ENCODE data around the gene PDCL2. TPM values are rescaled to one million over a fixed set of nuclear protein-coding genes. Genes with fewer than 3 reads are reported as not detected.

Gene PDCL2
- total and polyA plus RNA-seq, 2 of the 13 experiments (the other 11 are each of a cell fraction or from before 2014, with no cell fraction given), result not detected

DNA sequence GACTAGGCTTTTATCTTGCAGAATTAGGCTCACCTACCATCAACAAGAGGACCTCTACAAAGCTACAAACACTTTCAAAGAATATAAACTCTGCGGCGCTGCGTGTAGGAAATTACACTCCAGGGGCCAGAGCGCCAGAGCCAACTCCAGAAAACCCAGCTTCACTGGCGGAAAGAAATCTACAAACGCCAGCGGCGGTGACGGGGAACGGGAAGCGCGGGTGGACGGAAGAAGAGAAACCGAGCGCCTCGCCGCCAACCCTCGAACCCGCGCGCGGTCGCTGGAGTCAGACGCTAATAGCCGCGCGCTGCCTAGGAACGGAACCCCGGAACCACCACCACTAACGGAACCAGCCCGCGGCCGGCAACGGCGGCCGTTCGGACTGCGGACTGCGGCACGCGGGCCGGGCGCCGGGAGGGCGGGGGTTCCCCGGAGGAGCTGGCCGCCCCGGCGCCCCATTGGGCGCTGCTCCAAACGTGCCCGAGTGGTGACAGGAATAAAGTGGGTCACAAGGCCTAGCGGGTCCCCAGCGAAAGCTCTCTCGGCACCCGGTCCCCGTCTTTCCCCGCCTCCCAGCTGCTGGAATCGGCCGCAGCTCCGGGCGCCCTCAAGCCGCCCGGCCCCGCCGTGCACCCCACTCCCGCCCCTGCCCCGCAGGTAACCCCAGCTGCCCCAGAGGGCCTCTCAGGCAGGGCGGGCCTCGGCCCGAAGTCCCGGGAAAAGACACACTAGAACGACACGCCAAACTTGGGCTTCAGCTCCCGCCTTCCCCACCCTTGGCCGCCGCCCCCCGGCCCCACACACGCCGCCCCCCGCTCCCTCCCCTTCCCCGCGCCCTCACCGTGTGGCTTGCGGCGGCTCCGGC, 46.2 kb downstream of the PDCL2 start (continued):
- TF ChIP-seq, protein P1, sequence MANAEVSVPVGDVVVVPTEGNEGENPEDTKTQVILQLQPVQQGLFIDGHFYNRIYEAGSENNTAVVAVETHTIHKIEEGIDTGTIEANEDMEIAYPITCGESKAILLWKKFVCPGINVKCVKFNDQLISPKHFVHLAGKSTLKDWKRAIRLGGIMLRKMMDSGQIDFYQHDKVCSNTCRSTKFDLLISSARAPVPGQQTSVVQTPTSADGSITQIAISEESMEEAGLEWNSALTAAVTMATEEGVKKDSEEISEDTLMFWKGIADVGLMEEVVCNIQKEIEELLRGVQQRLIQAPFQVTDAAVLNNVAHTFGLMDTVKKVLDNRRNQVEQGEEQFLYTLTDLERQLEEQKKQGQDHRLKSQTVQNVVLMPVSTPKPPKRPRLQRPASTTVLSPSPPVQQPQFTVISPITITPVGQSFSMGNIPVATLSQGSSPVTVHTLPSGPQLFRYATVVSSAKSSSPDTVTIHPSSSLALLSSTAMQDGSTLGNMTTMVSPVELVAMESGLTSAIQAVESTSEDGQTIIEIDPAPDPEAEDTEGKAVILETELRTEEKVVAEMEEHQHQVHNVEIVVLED (CRISPR knock-in tag; IDR thresholded peaks at IDR 0.05; ENCODE audit: borderline replicate concordance), result peak; percentile 64; the same call in 1 of the 2 replicates
- TF ChIP-seq ONECUT2 (CRISPR knock-in tag; IDR thresholded peaks at IDR 0.05) (no peak), SRSF9 (IDR thresholded peaks at IDR 0.05; ENCODE audit: borderline replicate concordance, insufficient read depth, low read depth, low read length, poor library complexity, severe bottlenecking) (no peak), ZMYM3 (CRISPR knock-in tag; IDR thresholded peaks at IDR 0.05) (no peak), ZNF564 (CRISPR knock-in tag; IDR thresholded peaks at IDR 0.05) (peak; percentile 77; the same call in 1 of the 2 replicates), FLYWCH1 (CRISPR knock-in tag; IDR thresholded peaks at IDR 0.05) (no peak), ZBTB7B (CRISPR knock-in tag; IDR thresholded peaks at IDR 0.05) (peak; percentile 76; the same call in 1 of the 2 replicates), NFE2L1 (CRISPR knock-in tag; IDR thresholded peaks at IDR 0.05; ENCODE audit: borderline replicate concordance) (no peak), HNRNPUL1 (IDR thresholded peaks at IDR 0.05; ENCODE audit: low read depth, low read length) (no peak), RXRB (CRISPR knock-in tag; IDR thresholded peaks at IDR 0.05; ENCODE audit: borderline replicate concordance) (peak; percentile 9; the same call in 1 of the 2 replicates), GLI4 (CRISPR knock-in tag; IDR thresholded peaks at IDR 0.05; ENCODE audit: borderline replicate concordance) (peak; percentile 78; the same call in 1 of the 2 replicates), TBX2 (CRISPR knock-in tag; IDR thresholded peaks at IDR 0.05; ENCODE audit: borderline replicate concordance) (peak; percentile 85), MTA3 (CRISPR knock-in tag; IDR thresholded peaks at IDR 0.05) (no peak), ZNF678 (CRISPR knock-in tag; IDR thresholded peaks at IDR 0.05) (no peak)
- TF ChIP-seq, protein P2, sequence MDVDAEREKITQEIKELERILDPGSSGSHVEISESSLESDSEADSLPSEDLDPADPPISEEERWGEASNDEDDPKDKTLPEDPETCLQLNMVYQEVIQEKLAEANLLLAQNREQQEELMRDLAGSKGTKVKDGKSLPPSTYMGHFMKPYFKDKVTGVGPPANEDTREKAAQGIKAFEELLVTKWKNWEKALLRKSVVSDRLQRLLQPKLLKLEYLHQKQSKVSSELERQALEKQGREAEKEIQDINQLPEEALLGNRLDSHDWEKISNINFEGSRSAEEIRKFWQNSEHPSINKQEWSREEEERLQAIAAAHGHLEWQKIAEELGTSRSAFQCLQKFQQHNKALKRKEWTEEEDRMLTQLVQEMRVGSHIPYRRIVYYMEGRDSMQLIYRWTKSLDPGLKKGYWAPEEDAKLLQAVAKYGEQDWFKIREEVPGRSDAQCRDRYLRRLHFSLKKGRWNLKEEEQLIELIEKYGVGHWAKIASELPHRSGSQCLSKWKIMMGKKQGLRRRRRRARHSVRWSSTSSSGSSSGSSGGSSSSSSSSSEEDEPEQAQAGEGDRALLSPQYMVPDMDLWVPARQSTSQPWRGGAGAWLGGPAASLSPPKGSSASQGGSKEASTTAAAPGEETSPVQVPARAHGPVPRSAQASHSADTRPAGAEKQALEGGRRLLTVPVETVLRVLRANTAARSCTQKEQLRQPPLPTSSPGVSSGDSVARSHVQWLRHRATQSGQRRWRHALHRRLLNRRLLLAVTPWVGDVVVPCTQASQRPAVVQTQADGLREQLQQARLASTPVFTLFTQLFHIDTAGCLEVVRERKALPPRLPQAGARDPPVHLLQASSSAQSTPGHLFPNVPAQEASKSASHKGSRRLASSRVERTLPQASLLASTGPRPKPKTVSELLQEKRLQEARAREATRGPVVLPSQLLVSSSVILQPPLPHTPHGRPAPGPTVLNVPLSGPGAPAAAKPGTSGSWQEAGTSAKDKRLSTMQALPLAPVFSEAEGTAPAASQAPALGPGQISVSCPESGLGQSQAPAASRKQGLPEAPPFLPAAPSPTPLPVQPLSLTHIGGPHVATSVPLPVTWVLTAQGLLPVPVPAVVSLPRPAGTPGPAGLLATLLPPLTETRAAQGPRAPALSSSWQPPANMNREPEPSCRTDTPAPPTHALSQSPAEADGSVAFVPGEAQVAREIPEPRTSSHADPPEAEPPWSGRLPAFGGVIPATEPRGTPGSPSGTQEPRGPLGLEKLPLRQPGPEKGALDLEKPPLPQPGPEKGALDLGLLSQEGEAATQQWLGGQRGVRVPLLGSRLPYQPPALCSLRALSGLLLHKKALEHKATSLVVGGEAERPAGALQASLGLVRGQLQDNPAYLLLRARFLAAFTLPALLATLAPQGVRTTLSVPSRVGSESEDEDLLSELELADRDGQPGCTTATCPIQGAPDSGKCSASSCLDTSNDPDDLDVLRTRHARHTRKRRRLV (CRISPR knock-in tag; IDR thresholded peaks at IDR 0.05), result 0 out of 2 replicates have a peak, but pooled peaks have one; percentile 18
- TF ChIP-seq, protein P3, sequence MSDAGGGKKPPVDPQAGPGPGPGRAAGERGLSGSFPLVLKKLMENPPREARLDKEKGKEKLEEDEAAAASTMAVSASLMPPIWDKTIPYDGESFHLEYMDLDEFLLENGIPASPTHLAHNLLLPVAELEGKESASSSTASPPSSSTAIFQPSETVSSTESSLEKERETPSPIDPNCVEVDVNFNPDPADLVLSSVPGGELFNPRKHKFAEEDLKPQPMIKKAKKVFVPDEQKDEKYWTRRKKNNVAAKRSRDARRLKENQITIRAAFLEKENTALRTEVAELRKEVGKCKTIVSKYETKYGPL (CRISPR knock-in tag; IDR thresholded peaks at IDR 0.05), result no peak
- TF ChIP-seq, protein P4, sequence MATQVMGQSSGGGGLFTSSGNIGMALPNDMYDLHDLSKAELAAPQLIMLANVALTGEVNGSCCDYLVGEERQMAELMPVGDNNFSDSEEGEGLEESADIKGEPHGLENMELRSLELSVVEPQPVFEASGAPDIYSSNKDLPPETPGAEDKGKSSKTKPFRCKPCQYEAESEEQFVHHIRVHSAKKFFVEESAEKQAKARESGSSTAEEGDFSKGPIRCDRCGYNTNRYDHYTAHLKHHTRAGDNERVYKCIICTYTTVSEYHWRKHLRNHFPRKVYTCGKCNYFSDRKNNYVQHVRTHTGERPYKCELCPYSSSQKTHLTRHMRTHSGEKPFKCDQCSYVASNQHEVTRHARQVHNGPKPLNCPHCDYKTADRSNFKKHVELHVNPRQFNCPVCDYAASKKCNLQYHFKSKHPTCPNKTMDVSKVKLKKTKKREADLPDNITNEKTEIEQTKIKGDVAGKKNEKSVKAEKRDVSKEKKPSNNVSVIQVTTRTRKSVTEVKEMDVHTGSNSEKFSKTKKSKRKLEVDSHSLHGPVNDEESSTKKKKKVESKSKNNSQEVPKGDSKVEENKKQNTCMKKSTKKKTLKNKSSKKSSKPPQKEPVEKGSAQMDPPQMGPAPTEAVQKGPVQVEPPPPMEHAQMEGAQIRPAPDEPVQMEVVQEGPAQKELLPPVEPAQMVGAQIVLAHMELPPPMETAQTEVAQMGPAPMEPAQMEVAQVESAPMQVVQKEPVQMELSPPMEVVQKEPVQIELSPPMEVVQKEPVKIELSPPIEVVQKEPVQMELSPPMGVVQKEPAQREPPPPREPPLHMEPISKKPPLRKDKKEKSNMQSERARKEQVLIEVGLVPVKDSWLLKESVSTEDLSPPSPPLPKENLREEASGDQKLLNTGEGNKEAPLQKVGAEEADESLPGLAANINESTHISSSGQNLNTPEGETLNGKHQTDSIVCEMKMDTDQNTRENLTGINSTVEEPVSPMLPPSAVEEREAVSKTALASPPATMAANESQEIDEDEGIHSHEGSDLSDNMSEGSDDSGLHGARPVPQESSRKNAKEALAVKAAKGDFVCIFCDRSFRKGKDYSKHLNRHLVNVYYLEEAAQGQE (IDR thresholded peaks at IDR 0.05; ENCODE audit: borderline replicate concordance in 1 of 2, low read depth in 1 of 2, low read length in 2 of 2), result no peak
